ENCODE results near the gene TBC1D24. TPM values are rescaled to one million over a fixed set of nuclear protein-coding genes. Genes with fewer than 3 reads are reported as not detected.

The TBC1D24 gene
- total RNA-seq, 1 donor from 2014 or later = 4.7 TPM

GRCh38 chr16:2527784-2528100, 52.8 kb downstream of the TBC1D24 start:
- peaks cover 19% of the 10 kb centered on the region for H3K36me3 ChIP-seq (ENCODE audit: control insufficient read depth, insufficient read depth, low read length)
- no peaks in the 10 kb centered on the region for H3K27me3 ChIP-seq (ENCODE audit: control insufficient read depth, insufficient read depth, low read length)
- FAIRE-seq (no peak), DNase-seq (ENCODE audit: low read depth) (no peak)
- no peak for TF ChIP-seq CTCF (IDR thresholded peaks at IDR 0.05; ENCODE audit: insufficient read depth, low read length, severe bottlenecking)
- no peak overlapping the region for H3K4me3 ChIP-seq (ENCODE audit: low read depth, low read length)

GRCh38 chr16:2528161-2529060, 53.5 kb downstream of the TBC1D24 start:
- no peak for DNase-seq (ENCODE audit: low read depth)
- Histone ChIP-seq H3K4me3 (ENCODE audit: low read depth, low read length) (no peak overlapping the region), H3K36me3 (ENCODE audit: control insufficient read depth, insufficient read depth, low read length) (peaks cover 16% of the 10 kb centered on the region), H3K27me3 (ENCODE audit: control insufficient read depth, insufficient read depth, low read length) (no peaks in the 10 kb centered on the region)
- no peak for TF ChIP-seq CTCF (IDR thresholded peaks at IDR 0.05; ENCODE audit: insufficient read depth, low read length, severe bottlenecking)
- FAIRE-seq = no peak

GRCh38 chr16:2529061-2529931, 54.4 kb downstream of the TBC1D24 start:
- no peak for TF ChIP-seq CTCF (IDR thresholded peaks at IDR 0.05; ENCODE audit: insufficient read depth, low read length, severe bottlenecking)
- FAIRE-seq = peak; percentile 83
- peaks cover 12% of the 10 kb centered on the region for H3K36me3 ChIP-seq (ENCODE audit: control insufficient read depth, insufficient read depth, low read length)

DNA sequence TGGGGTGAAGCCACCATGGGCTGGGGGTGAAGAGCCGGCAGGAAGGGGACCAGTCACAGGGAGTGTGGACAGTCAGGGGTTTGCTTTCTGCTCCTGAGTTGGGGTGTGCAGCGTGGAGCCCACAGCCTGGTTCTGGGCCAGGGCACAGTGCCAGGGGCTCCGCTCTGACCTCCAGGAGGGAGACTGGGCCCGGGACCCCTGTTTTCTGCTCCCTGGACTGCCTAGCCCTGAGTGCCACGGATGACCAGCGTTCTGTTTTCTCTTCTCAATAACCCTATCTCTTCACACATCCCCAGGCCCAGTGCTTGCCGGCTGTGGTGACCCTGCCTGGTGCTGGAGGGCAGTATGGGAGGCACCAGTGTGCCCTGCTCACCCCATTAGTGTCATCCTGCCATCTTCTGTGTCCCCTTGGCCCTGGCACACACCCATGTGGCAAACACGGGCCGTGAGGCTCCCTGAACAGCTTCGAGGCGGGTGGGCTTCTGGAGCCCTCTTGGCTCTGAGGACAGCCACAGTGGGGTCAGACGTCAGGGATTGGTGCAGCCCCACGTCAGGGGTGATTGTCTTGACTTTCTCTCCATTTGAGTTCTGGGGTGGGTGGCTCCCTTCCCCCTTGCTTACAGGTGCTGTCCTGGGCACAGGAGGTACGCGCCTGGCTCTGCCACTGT, 55.2 kb downstream of the TBC1D24 start:
- Histone ChIP-seq H3K4me3 (ENCODE audit: low read depth, low read length) (no peak overlapping the region), H3K36me3 (ENCODE audit: control insufficient read depth, insufficient read depth, low read length) (peaks cover 8% of the 10 kb centered on the region), H3K27me3 (ENCODE audit: control insufficient read depth, insufficient read depth, low read length) (no peaks in the 10 kb centered on the region)
- no peak for DNase-seq (ENCODE audit: low read depth)
- FAIRE-seq = peak; percentile 66
- no peak for TF ChIP-seq CTCF (IDR thresholded peaks at IDR 0.05; ENCODE audit: insufficient read depth, low read length, severe bottlenecking)

More at GRCh38 chr16:2529061-2529931, 54.4 kb downstream of the TBC1D24 start:
- Histone ChIP-seq H3K27me3 (ENCODE audit: control insufficient read depth, insufficient read depth, low read length) (no peaks in the 10 kb centered on the region), H3K4me3 (ENCODE audit: low read depth, low read length) (no peak overlapping the region)
- no peak for DNase-seq (ENCODE audit: low read depth)

DNA sequence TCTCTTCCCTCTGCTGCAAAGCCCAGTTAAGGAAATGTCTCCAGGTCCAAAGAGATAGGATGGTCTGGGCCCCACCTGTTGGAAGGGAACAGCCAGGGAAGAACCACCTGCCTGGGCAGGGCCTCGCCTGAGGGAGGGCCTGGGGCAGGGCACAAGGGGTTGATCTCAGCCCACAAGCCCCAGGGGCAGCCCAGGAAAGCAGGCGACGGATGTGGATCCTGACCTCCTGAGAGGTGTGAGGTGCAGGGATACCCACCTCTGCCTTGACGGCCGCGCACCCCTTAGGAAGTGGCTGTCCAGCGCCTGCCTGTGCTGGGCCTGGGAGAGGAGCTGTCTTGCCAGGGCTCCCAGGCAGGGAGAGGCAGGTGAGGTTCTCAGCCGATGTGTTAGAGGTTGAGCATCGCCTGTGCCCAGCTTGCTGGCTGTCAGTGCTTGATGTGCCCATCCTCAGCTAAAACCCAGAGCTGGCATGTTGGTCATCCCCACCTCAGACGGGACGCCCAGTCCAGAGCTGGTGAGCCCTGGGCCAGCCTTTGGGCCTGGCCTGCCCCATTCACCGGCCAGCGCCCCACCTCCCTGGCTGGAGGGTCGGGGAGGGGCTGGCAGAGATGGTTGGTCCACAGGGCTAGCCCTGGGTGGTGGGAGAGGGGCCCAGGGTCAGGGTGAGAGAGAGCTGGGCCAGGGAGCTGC, 55.8 kb downstream of the TBC1D24 start:
- peaks cover 8% of the 10 kb centered on the region for H3K36me3 ChIP-seq (ENCODE audit: control insufficient read depth, insufficient read depth, low read length)
- H3K27me3 ChIP-seq (ENCODE audit: control insufficient read depth, insufficient read depth, low read length) = no peaks in the 10 kb centered on the region
- no peak for DNase-seq (ENCODE audit: low read depth)
- H3K4me3 ChIP-seq (ENCODE audit: low read depth, low read length) = no peak overlapping the region
- FAIRE-seq = no peak
- TF ChIP-seq CTCF (IDR thresholded peaks at IDR 0.05; ENCODE audit: insufficient read depth, low read length, severe bottlenecking) = no peak
